ENCODE measurements around the gene ZHX3. TPM values are rescaled to one million over a fixed set of nuclear protein-coding genes. Genes with fewer than 3 reads are reported as not detected.

Gene ZHX3
- total and polyA plus RNA-seq, 7 donors, result 3.6 to 69.0 (median 39.2) TPM

DNA sequence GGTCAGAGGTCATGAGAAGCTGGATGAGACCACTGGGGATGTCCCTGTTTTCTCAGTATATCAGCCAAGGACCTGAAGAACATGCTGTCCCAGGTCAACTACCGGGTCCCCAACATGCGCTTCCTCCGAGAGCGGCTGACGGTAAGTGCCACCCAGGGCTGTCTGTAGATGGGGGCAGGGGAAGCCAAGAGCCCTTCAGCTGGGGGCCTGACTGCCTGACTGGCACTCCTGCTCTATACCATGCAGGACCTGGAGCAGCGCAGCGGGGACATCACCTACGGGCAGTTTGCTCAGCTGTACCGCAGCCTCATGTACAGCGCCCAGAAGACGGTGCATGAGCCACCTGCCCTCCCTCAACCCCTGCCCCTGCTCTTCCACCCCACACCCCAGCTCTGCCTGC lies 155.1 kb downstream of the ZHX3 start:
- H3K4me1 ChIP-seq, result peaks cover 0 to 3% (median 0%) of the 10 kb centered on the region in 4 donors
- no peak overlapping the region for H3K4me3 ChIP-seq
- peaks cover 41 to 63% (median 55%) of the 10 kb centered on the region in 4 donors for H3K36me3 ChIP-seq
- H3K27ac ChIP-seq, result peak overlapping the region in 1 of 4 donors; percentile 11
- no peak for TF ChIP-seq POLR2A (IDR thresholded peaks at IDR 0.05)
- no peak for TF ChIP-seq EP300 (IDR thresholded peaks at IDR 0.05)
- TF ChIP-seq, protein P1, sequence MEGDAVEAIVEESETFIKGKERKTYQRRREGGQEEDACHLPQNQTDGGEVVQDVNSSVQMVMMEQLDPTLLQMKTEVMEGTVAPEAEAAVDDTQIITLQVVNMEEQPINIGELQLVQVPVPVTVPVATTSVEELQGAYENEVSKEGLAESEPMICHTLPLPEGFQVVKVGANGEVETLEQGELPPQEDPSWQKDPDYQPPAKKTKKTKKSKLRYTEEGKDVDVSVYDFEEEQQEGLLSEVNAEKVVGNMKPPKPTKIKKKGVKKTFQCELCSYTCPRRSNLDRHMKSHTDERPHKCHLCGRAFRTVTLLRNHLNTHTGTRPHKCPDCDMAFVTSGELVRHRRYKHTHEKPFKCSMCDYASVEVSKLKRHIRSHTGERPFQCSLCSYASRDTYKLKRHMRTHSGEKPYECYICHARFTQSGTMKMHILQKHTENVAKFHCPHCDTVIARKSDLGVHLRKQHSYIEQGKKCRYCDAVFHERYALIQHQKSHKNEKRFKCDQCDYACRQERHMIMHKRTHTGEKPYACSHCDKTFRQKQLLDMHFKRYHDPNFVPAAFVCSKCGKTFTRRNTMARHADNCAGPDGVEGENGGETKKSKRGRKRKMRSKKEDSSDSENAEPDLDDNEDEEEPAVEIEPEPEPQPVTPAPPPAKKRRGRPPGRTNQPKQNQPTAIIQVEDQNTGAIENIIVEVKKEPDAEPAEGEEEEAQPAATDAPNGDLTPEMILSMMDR (IDR thresholded peaks at IDR 0.05), result no peak
- peak in 1 of 4 donors; percentile 2 for TF ChIP-seq POLR2AphosphoS5 (IDR thresholded peaks at IDR 0.05)
- no peaks in the 10 kb centered on the region for H3K27me3 ChIP-seq
- no peaks in the 10 kb centered on the region for H3K9me3 ChIP-seq
- intact Hi-C loops (cut with DNase I), result no loop called here
- WGBS, 2 donors, result 95 to 98% methylated on average over 11 of the region's 11 CpGs
- DNase-seq, result no peak

DNA sequence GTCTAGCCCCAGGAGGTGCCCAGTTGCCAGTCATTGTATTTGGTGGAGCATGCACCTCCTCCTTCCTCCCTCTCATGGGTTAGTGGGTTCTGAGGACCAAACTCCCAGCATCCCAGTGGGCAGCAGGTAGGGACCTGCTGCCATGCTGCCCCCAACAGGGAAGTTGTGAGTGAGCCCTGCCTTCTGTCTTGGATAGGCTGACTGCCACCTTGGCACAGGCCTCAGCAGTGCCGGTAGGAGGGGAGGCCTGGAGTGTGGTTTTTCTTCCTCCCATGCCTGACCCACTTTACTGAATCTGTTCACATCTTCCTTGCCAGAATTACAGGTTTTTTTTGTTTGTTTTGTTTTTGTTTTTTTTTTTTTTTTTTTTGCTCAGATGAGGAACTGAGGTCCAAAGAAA lies 155.6 kb downstream of the ZHX3 start:
- TF ChIP-seq, protein P1 (IDR thresholded peaks at IDR 0.05), result no peak
- TF ChIP-seq EP300 (IDR thresholded peaks at IDR 0.05) (no peak), POLR2AphosphoS5 (IDR thresholded peaks at IDR 0.05) (no peak), POLR2A (IDR thresholded peaks at IDR 0.05) (no peak)
- WGBS, 2 donors, result 44 to 69% methylated on average over 1 of the region's 1 CpG
- H3K27me3 ChIP-seq, result no peaks in the 10 kb centered on the region
- DNase-seq, result no peak
- H3K4me3 ChIP-seq, result no peak overlapping the region
- peaks cover 0 to 5% (median 0%) of the 10 kb centered on the region in 4 donors for H3K4me1 ChIP-seq
- peak overlapping the region in 1 of 4 donors; percentile 11 for H3K27ac ChIP-seq
- no peaks in the 10 kb centered on the region for H3K9me3 ChIP-seq
- H3K36me3 ChIP-seq, result peaks cover 38 to 58% (median 52%) of the 10 kb centered on the region in 4 donors
- intact Hi-C loops (cut with DNase I), result no loop called here

GRCh38 chr20:41160686-41161085 lies 156.8 kb downstream of the ZHX3 start:
- WGBS, 2 donors, result 90 to 94% methylated on average over 2 of the region's 2 CpGs
- no peak overlapping the region for H3K27ac ChIP-seq
- no peak overlapping the region for H3K4me3 ChIP-seq

GRCh38 chr20:41159547-41159946 lies 158.0 kb downstream of the ZHX3 start:
- 92 to 94% methylated on average over 10 of the region's 10 CpGs for WGBS, 2 donors
- intact Hi-C loops (cut with DNase I), result no loop called here
- Histone ChIP-seq H3K36me3 (peaks cover 15 to 35% (median 29%) of the 10 kb centered on the region in 4 donors), H3K27me3 (no peaks in the 10 kb centered on the region), H3K4me3 (no peak overlapping the region), H3K27ac (no peak overlapping the region), H3K9me3 (no peaks in the 10 kb centered on the region), H3K4me1 (peaks cover 0 to 22% (median 7%) of the 10 kb centered on the region in 4 donors)
- no peak for DNase-seq
- TF ChIP-seq, protein P1 (IDR thresholded peaks at IDR 0.05), result no peak
- TF ChIP-seq POLR2A (IDR thresholded peaks at IDR 0.05), result no peak
- no peak for TF ChIP-seq EP300 (IDR thresholded peaks at IDR 0.05)
- TF ChIP-seq POLR2AphosphoS5 (IDR thresholded peaks at IDR 0.05), result no peak

More at GRCh38 chr20:41160686-41161085, 156.8 kb downstream of the ZHX3 start:
- no peaks in the 10 kb centered on the region for H3K27me3 ChIP-seq
- no peak for DNase-seq
- peaks cover 0 to 11% (median 1%) of the 10 kb centered on the region in 4 donors for H3K4me1 ChIP-seq
- intact Hi-C loops (cut with DNase I), result no loop called here
- H3K9me3 ChIP-seq, result no peaks in the 10 kb centered on the region
- TF ChIP-seq, protein P1 (IDR thresholded peaks at IDR 0.05), result no peak
- TF ChIP-seq POLR2A (IDR thresholded peaks at IDR 0.05) (no peak), POLR2AphosphoS5 (IDR thresholded peaks at IDR 0.05) (no peak), EP300 (IDR thresholded peaks at IDR 0.05) (no peak)
- peaks cover 26 to 46% (median 40%) of the 10 kb centered on the region in 4 donors for H3K36me3 ChIP-seq
